HG03175 (cell line): ENCODE measurements around the gene PATZ1.

Experiments
- ATAC-seq: cut with Tn5 transposase; IDR thresholded peaks from one replicate; pipeline ENCODE4 v1.9.1; 2021; ENCODE audit warnings: mild to moderate bottlenecking, moderate library complexity; ENCODE audit not compliant: unreplicated experiment

Gene PATZ1

GRCh38 chr22:31343235-31344191, 2.6 kb downstream of the PATZ1 start:
- ATAC-seq: no peak

GRCh38 chr22:31342389-31343140, 3.6 kb downstream of the PATZ1 start:
- no peak for ATAC-seq

GRCh38 chr22:31341386-31342088, 4.6 kb downstream of the PATZ1 start:
- ATAC-seq: no peak

GRCh38 chr22:31340765-31341247, 5.3 kb downstream of the PATZ1 start:
- no peak for ATAC-seq

- no peak for ATAC-seq
Measured at GRCh38 chr22:31340360-31340759, 5.8 kb downstream of the PATZ1 start.

- no peak for ATAC-seq
Measured at GRCh38 chr22:31339148-31339832, 6.9 kb downstream of the PATZ1 start.

GRCh38 chr22:31337178-31337577, 9.0 kb downstream of the PATZ1 start:
- no peak for ATAC-seq

GRCh38 chr22:31334329-31334728, 11.8 kb downstream of the PATZ1 start:
- no peak for ATAC-seq

- no peak for ATAC-seq
Measured at GRCh38 chr22:31333641-31334040, 12.5 kb downstream of the PATZ1 start.

- no peak for ATAC-seq
Measured at GRCh38 chr22:31332886-31333285, 13.3 kb downstream of the PATZ1 start.

- no peak for ATAC-seq
Measured at GRCh38 chr22:31332010-31332409, 14.1 kb downstream of the PATZ1 start.

GRCh38 chr22:31329453-31330215, 16.5 kb downstream of the PATZ1 start:
- no peak for ATAC-seq

GRCh38 chr22:31329029-31329428, 17.1 kb downstream of the PATZ1 start:
- no peak for ATAC-seq

- ATAC-seq: no peak
Measured at GRCh38 chr22:31328544-31328960, 17.6 kb downstream of the PATZ1 start.

GRCh38 chr22:31327806-31328543, 18.2 kb downstream of the PATZ1 start:
- no peak for ATAC-seq

- ATAC-seq: no peak
Measured at GRCh38 chr22:31326877-31327276, 19.3 kb downstream of the PATZ1 start.

- ATAC-seq: no peak
Measured at GRCh38 chr22:31323578-31324550, 22.3 kb downstream of the PATZ1 start.

GRCh38 chr22:31321421-31321820, 24.7 kb downstream of the PATZ1 start:
- ATAC-seq: no peak
